B cell (primary cell): ENCODE results near the gene PKP2. TPM values are rescaled to one million over a fixed set of nuclear protein-coding genes. Genes with fewer than 3 reads are reported as not detected.

Source experiments
- ATAC-seq: fragments of 200-7000 bp; cut with Tn5 transposase; one replicate; pipeline ENCODE4 v1.10.0; 2021; ENCODE audit warnings: low read depth, mild to moderate bottlenecking, moderate number of reproducible peaks, moderate library complexity
- CTCF ChIA-PET: fragments of 350-600 bp; sonication (Branson Sonifier 250); formaldehyde crosslinking; loops from one replicate; lab custom pipeline; 2021; ENCODE audit warnings: antibody characterized with exemption, inconsistent platforms; lab: Charles Lee
- POLR2A ChIA-PET: fragments of 350-600 bp; sonication (Branson Sonifier 250); formaldehyde crosslinking; loops from one replicate; lab custom pipeline; 2021; ENCODE audit warnings: antibody characterized with exemption; lab: Charles Lee
- DNase-seq: peaks from one replicate; pipeline ENCODE4 v3.0.0; 2013
- H2AFZ ChIP-seq: 2 replicates; pipeline ENCODE4 v1.6.1; 2012; ENCODE audit warnings: mild to moderate bottlenecking, low read depth, low read length; ENCODE audit not compliant: insufficient read depth, poor library complexity, severe bottlenecking
- H3K27ac ChIP-seq, 2 donors: 1 replicate in 1 of 2; 2 replicates in 1 of 2; pipeline ENCODE4 v1.5.1; 2012 to 2013; ENCODE audit warnings: low read length in 2 of 2, mild to moderate bottlenecking in 2 of 2, moderate library complexity in 1 of 2
- H3K27me3 ChIP-seq, 4 experiments: fragments of 200-600 bp in 1 of 4; sonication (generic) in 1 of 4; replicated peaks in 1 of 4; 1 replicate in 2 of 4; 2 replicates in 2 of 4; pipeline versions ENCODE4 v1.6.1 to v1.7.0; 2013 to 2016; ENCODE audit warnings: low read length in 3 of 4, mild to moderate bottlenecking in 2 of 4, mixed read lengths in 1 of 4, moderate library complexity in 1 of 4; ENCODE audit not compliant: insufficient read depth in 4 of 4, control insufficient read depth in 3 of 4; ENCODE audit errors: control extremely low read depth in 1 of 4
- H3K36me3 ChIP-seq, 2 experiments: replicated peaks in 1 of 2; 1 replicate in 1 of 2; 2 replicates in 1 of 2; pipeline versions ENCODE4 v1.6.1 to v1.7.1; 2013; ENCODE audit warnings: low read length in 1 of 2; ENCODE audit not compliant: insufficient read depth in 2 of 2, control insufficient read depth in 1 of 2; ENCODE audit errors: control extremely low read depth in 1 of 2, extremely low read depth in 1 of 2
- H3K4me1 ChIP-seq, 2 donors: fragments of 200-600 bp in 1 of 2; sonication (generic) in 1 of 2; 1 replicate in 1 of 2; 2 replicates in 1 of 2; pipeline versions ENCODE4 v1.5.1 to v1.6.1; 2013 to 2017; ENCODE audit warnings: low read length in 2 of 2; ENCODE audit not compliant: control insufficient read depth in 2 of 2, insufficient read depth in 2 of 2
- H3K4me2 ChIP-seq: replicated peaks from 2 replicates; pipeline ENCODE3; 2012; ENCODE audit warnings: mild to moderate bottlenecking, low read depth, low read length; ENCODE audit not compliant: poor library complexity, severe bottlenecking
- H3K4me3 ChIP-seq, 5 experiments: fragments of 200-600 bp in 1 of 5; sonication (generic) in 1 of 5; 1 replicate in 3 of 5; 2 replicates in 2 of 5; pipeline versions ENCODE4 v1.5.1 to v1.7.0; 2011 to 2016; ENCODE audit warnings: low read length in 4 of 5, mild to moderate bottlenecking in 4 of 5, low read depth in 2 of 5, control low read depth in 1 of 5, moderate library complexity in 1 of 5; ENCODE audit not compliant: insufficient read depth in 1 of 5; ENCODE audit errors: control extremely low read depth in 1 of 5, extremely low read depth in 1 of 5
- H3K79me2 ChIP-seq: fragments of 200-600 bp; sonication (generic); one replicate; pipeline ENCODE4 v1.6.0; 2016; ENCODE audit warnings: low read length; ENCODE audit not compliant: control insufficient read depth, insufficient read depth
- H3K9ac ChIP-seq: fragments of 200-600 bp; sonication (generic); 2 replicates; pipeline ENCODE4 v1.6.1; 2017; ENCODE audit warnings: mild to moderate bottlenecking, low read length, moderate library complexity
- H3K9me3 ChIP-seq, 3 donors: one replicate each; pipeline versions ENCODE4 v1.6.1 to v1.7.1; 2013; ENCODE audit warnings: low read length in 2 of 3; ENCODE audit not compliant: control insufficient read depth in 2 of 3, insufficient read depth in 1 of 3; ENCODE audit errors: control extremely low read depth in 1 of 3
- H4K20me1 ChIP-seq: 2 replicates; pipeline ENCODE4 v1.6.0; 2012; ENCODE audit warnings: mild to moderate bottlenecking, low read length; ENCODE audit not compliant: insufficient read depth, control insufficient read depth, poor library complexity, severe bottlenecking
- H3K27ac Mint-ChIP-seq: one replicate; pipeline ENCODE4 v1.8.0; 2021; ENCODE audit warnings: mixed read lengths
- H3K27me3 Mint-ChIP-seq: one replicate; pipeline ENCODE4 v1.8.0; 2021; ENCODE audit warnings: mixed read lengths
- H3K4me1 Mint-ChIP-seq: one replicate; pipeline ENCODE4 v1.8.0; 2021; ENCODE audit warnings: mixed read lengths
- H3K4me3 Mint-ChIP-seq: one replicate; pipeline ENCODE4 v1.8.0; 2021; ENCODE audit warnings: mixed read lengths
- H3K9me3 Mint-ChIP-seq: one replicate; pipeline ENCODE4 v1.8.0; 2022; ENCODE audit warnings: mixed read lengths; ENCODE audit not compliant: insufficient read depth
- CTCF ChIP-seq: fragments of 200-600 bp; IDR thresholded peaks from one replicate; pipeline ENCODE4 v1.8.0; 2022; ENCODE audit warnings: antibody characterized with exemption, mild to moderate bottlenecking
- EZH2 ChIP-seq: IDR thresholded peaks from 2 replicates; pipeline ENCODE4 v1.6.1; 2012; ENCODE audit warnings: borderline replicate concordance, low read depth, mild to moderate bottlenecking, moderate library complexity, low read length; ENCODE audit not compliant: insufficient read depth, poor library complexity, severe bottlenecking
- WGBS: methylation state at CpG from one replicate; pipeline ENCODE4 v1.1.5; 2013; ENCODE audit warnings: missing lambda C conversion rate; ENCODE audit not compliant: insufficient coverage; 5-methylcytosine and 5-hydroxymethylcytosine counted together
- intact Hi-C: fragments of 100-400 bp; cut with micrococcal nuclease; formaldehyde crosslinking; loops from one replicate; pipeline ENCODE4 v1.10.0; 2022
- polyA plus RNA-seq: library from polyadenylated mRNA; depleted of rRNA; stranded (reverse); fragments of >200 nt; gene quantifications from 2 replicates; pipeline ENCODE4 v1.2.3, GENCODE V29; 2012
- total RNA-seq, 2 donors: library from RNA; stranded (reverse); fragments of 120-200 nt in 1 of 2; gene quantifications; 1 replicate in 1 of 2; 2 replicates in 1 of 2; pipeline versions ENCODE4 v1.2.3 to v1.2.4, GENCODE V29; 2013 to 2022

The PKP2 gene
- total and polyA plus RNA-seq, 2 donors (not counting 1 experiment from before 2014, with no cell fraction given) = not detected

- no peak overlapping the region for H3K27ac Mint-ChIP-seq
- WGBS = 94% methylated on average over 6 of the region's 10 CpGs
- H3K27ac ChIP-seq = no peak overlapping the region
- CTCF ChIA-PET = no interaction called here
- no peak for DNase-seq
- no peaks in the 10 kb centered on the region for H3K36me3 ChIP-seq
- H3K4me1 Mint-ChIP-seq = no peaks in the 10 kb centered on the region
- no peak overlapping the region for H3K4me2 ChIP-seq
- no peak overlapping the region for H3K4me3 ChIP-seq
- H3K9ac ChIP-seq = no peak overlapping the region
- H3K27me3 Mint-ChIP-seq = peaks cover 27% of the 10 kb centered on the region
- no peak for ATAC-seq
- H3K27me3 ChIP-seq = peaks cover 0 to 2% (median 0%) of the 10 kb centered on the region in 4 experiments
- no peaks in the 10 kb centered on the region for H3K9me3 Mint-ChIP-seq
- H3K4me3 Mint-ChIP-seq = no peak overlapping the region
- peaks cover 0 to 2% (median 0%) of the 10 kb centered on the region in 3 donors for H3K9me3 ChIP-seq
- POLR2A ChIA-PET = no interaction called here
- no peaks in the 10 kb centered on the region for H3K4me1 ChIP-seq
- TF ChIP-seq EZH2 (no peak), CTCF (no peak)
- intact Hi-C loops = no loop called here
- H2AFZ ChIP-seq = no peak overlapping the region
- no peaks in the 10 kb centered on the region for H4K20me1 ChIP-seq
- no peaks in the 10 kb centered on the region for H3K79me2 ChIP-seq
Observed at GRCh38 chr12:32907898-32908476, 11.4 kb upstream of the PKP2 start.

- H3K4me3 Mint-ChIP-seq = no peak overlapping the region
- H3K27me3 Mint-ChIP-seq = peaks cover 27% of the 10 kb centered on the region
- H3K4me1 ChIP-seq = no peaks in the 10 kb centered on the region
- H3K4me3 ChIP-seq = no peak overlapping the region
- no peaks in the 10 kb centered on the region for H3K4me1 Mint-ChIP-seq
- ChIA-PET CTCF (no interaction called here), POLR2A (no interaction called here)
- H3K9ac ChIP-seq = no peak overlapping the region
- DNase-seq = no peak
- no peak overlapping the region for H3K4me2 ChIP-seq
- H2AFZ ChIP-seq = no peak overlapping the region
- H3K27ac ChIP-seq = no peak overlapping the region
- TF ChIP-seq CTCF (no peak), EZH2 (no peak)
- no peak overlapping the region for H3K27ac Mint-ChIP-seq
- no peaks in the 10 kb centered on the region for H3K36me3 ChIP-seq
- no peak for ATAC-seq
- H3K27me3 ChIP-seq = peaks cover 0 to 2% (median 0%) of the 10 kb centered on the region in 4 experiments
- WGBS = 100% methylated on average over 1 of the region's 2 CpGs
- no peaks in the 10 kb centered on the region for H3K79me2 ChIP-seq
- peaks cover 0 to 2% (median 0%) of the 10 kb centered on the region in 3 donors for H3K9me3 ChIP-seq
- intact Hi-C loops = no loop called here
- H4K20me1 ChIP-seq = no peaks in the 10 kb centered on the region
- H3K9me3 Mint-ChIP-seq = no peaks in the 10 kb centered on the region
Observed at GRCh38 chr12:32907166-32907565, 10.6 kb upstream of the PKP2 start.
